Uterus (tissue), 4 donors: Measurements from ENCODE around the gene PPIP5K2. TPM values are rescaled to one million over a fixed set of nuclear protein-coding genes. Genes with fewer than 3 reads are reported as not detected.

Source experiments
- DNase-seq, 2 donors: peaks; one replicate each; pipeline ENCODE4 v3.0.0-alpha.2; 2019 to 2020
- H3K27ac ChIP-seq, 2 donors: fragments of 200-600 bp; sonication (generic); 1 replicate in 1 of 2; 2 replicates in 1 of 2; pipeline ENCODE4 v1.5.1; 2016 to 2018
- H3K27me3 ChIP-seq, 2 donors: fragments of 200-600 bp; sonication (generic); one replicate each; pipeline ENCODE4 v1.5.1; 2018 to 2019; ENCODE audit warnings: control low read depth in 1 of 2
- H3K36me3 ChIP-seq, 2 donors: fragments of 200-600 bp; sonication (generic); one replicate each; pipeline ENCODE4 v1.5.1; 2019; ENCODE audit warnings: control low read depth in 1 of 2
- H3K4me1 ChIP-seq, 2 donors: fragments of 200-600 bp; sonication (generic); one replicate each; pipeline ENCODE4 v1.5.1; 2018 to 2019; ENCODE audit warnings: control low read depth in 1 of 2
- H3K4me3 ChIP-seq, 2 donors: fragments of 200-600 bp; sonication (generic); 1 replicate in 1 of 2; 2 replicates in 1 of 2; pipeline ENCODE4 v1.5.1; 2018 to 2019; ENCODE audit warnings: mild to moderate bottlenecking in 1 of 2
- H3K9me3 ChIP-seq, 2 donors: fragments of 200-600 bp; sonication (generic); one replicate each; pipeline ENCODE4 v1.5.1; 2019; ENCODE audit warnings: control low read depth in 1 of 2
- CTCF ChIP-seq, 4 experiments: fragments of 200-600 bp in 2 of 4; fragments of 450-650 bp in 2 of 4; sonication (generic) in 2 of 4; IDR thresholded peaks; one replicate each; pipeline ENCODE4 v1.5.1; 2016 to 2019; ENCODE audit warnings: antibody characterized with exemption in 4 of 4, mild to moderate bottlenecking in 2 of 4, moderate library complexity in 1 of 4
- POLR2A ChIP-seq, 2 donors: fragments of 450-650 bp; IDR thresholded peaks; one replicate each; pipeline ENCODE4 v1.6.1; 2016; ENCODE audit warnings: antibody characterized with exemption in 2 of 2, mild to moderate bottlenecking in 1 of 2, moderate library complexity in 1 of 2
- intact Hi-C: fragments of 100-400 bp; cut with DNase I; formaldehyde crosslinking; loops from one replicate; pipeline ENCODE4 v1.15.1; 2023; ENCODE audit warnings: low total_unique reads
- total RNA-seq, 4 donors: library from RNA; depleted of rRNA in 3 of 4; stranded (reverse); fragments of >200 nt in 3 of 4; gene quantifications; one replicate each; pipeline versions ENCODE4 v1.1.0 to v1.2.4, GENCODE V29; 2014 to 2023
- donor health status: DM: yes; HTN: yes; CAD: no.

PPIP5K2 gene
- total RNA-seq, 4 donors from 2014 or later: 31.5 to 120 (median 61.8) TPM

- intact Hi-C loops: no loop called here
- TF ChIP-seq CTCF (IDR thresholded peaks at IDR 0.05): no peak
- TF ChIP-seq POLR2A (IDR thresholded peaks at IDR 0.05): no peak
- no peaks in the 10 kb centered on the region for H3K4me1 ChIP-seq
These were observed 7.2 kb upstream of the PPIP5K2 start for GRCh38 chr5:103112910-103113309.

GRCh38 chr5:103114440-103114839, 5.7 kb upstream of the PPIP5K2 start:
- intact Hi-C loops: no loop called here
- H3K9me3 ChIP-seq: no peaks in the 10 kb centered on the region
- no peak overlapping the region for H3K27ac ChIP-seq
- no peak overlapping the region for H3K4me3 ChIP-seq
- TF ChIP-seq CTCF (IDR thresholded peaks at IDR 0.05) (no peak), POLR2A (IDR thresholded peaks at IDR 0.05) (no peak)
- no peak for DNase-seq
- H3K27me3 ChIP-seq: no peaks in the 10 kb centered on the region
- H3K36me3 ChIP-seq: no peaks in the 10 kb centered on the region
- H3K4me1 ChIP-seq: peaks cover 0 to 9% of the 10 kb centered on the region in 2 donors

More at GRCh38 chr5:103112910-103113309, 7.2 kb upstream of the PPIP5K2 start:
- Histone ChIP-seq H3K27me3 (no peaks in the 10 kb centered on the region), H3K27ac (no peak overlapping the region), H3K9me3 (no peaks in the 10 kb centered on the region), H3K36me3 (no peaks in the 10 kb centered on the region), H3K4me3 (no peak overlapping the region)
- no peak for DNase-seq

GRCh38 chr5:103117471-103117991, 2.6 kb upstream of the PPIP5K2 start:
- no peaks in the 10 kb centered on the region for H3K27me3 ChIP-seq
- H3K4me1 ChIP-seq: peaks cover 0 to 9% of the 10 kb centered on the region in 2 donors
- intact Hi-C loops: no loop called here
- H3K4me3 ChIP-seq: no peak overlapping the region
- DNase-seq: no peak
- H3K36me3 ChIP-seq: no peaks in the 10 kb centered on the region
- H3K9me3 ChIP-seq: no peaks in the 10 kb centered on the region
- no peak overlapping the region for H3K27ac ChIP-seq
- TF ChIP-seq CTCF (IDR thresholded peaks at IDR 0.05) (no peak), POLR2A (IDR thresholded peaks at IDR 0.05) (no peak)

GRCh38 chr5:103119070-103119764, 884 bp upstream of the PPIP5K2 start:
- Histone ChIP-seq H3K4me3 (peak overlapping the region; percentile 61 to 78), H3K27ac (peak overlapping the region; percentile 88 to 94), H3K27me3 (no peaks in the 10 kb centered on the region), H3K36me3 (no peaks in the 10 kb centered on the region), H3K9me3 (no peaks in the 10 kb centered on the region), H3K4me1 (peaks cover 0 to 9% of the 10 kb centered on the region in 2 donors)
- no peak for TF ChIP-seq POLR2A (IDR thresholded peaks at IDR 0.05)
- TF ChIP-seq CTCF (IDR thresholded peaks at IDR 0.05): no peak
- intact Hi-C loops: no loop called here
- DNase-seq: no peak

- peaks cover 0 to 9% of the 10 kb centered on the region in 2 donors for H3K4me1 ChIP-seq
- H3K4me3 ChIP-seq: peak overlapping the region; percentile 61 to 78
- no peaks in the 10 kb centered on the region for H3K36me3 ChIP-seq
- peak overlapping the region; percentile 88 to 94 for H3K27ac ChIP-seq
- no peaks in the 10 kb centered on the region for H3K27me3 ChIP-seq
- intact Hi-C loops: no loop called here
- no peak for DNase-seq
- H3K9me3 ChIP-seq: no peaks in the 10 kb centered on the region
- TF ChIP-seq CTCF (IDR thresholded peaks at IDR 0.05): no peak
- no peak for TF ChIP-seq POLR2A (IDR thresholded peaks at IDR 0.05)
These were observed 603 bp downstream of the PPIP5K2 start for GRCh38 chr5:103120607-103121200.
